Kidney epithelial cell (primary cell): ENCODE results near the gene NALCN. TPM values are rescaled to one million over a fixed set of nuclear protein-coding genes. Genes with fewer than 3 reads are reported as not detected.
A peak's percentile ranks its signal among the peaks of the same experiment; 100 is the strongest.

ENCODE experiments used
- DNase-seq: peaks from one replicate; pipeline ENCODE4 v3.0.0-alpha.2; 2010; ENCODE audit warnings: low read depth
- H3K27me3 ChIP-seq: 2 replicates; pipeline ENCODE4 v1.6.0; 2011; ENCODE audit warnings: low read length; ENCODE audit not compliant: control insufficient read depth, insufficient read depth
- H3K36me3 ChIP-seq: 2 replicates; pipeline ENCODE4 v1.5.1; 2011; ENCODE audit warnings: low read length; ENCODE audit not compliant: control insufficient read depth, insufficient read depth
- H3K4me3 ChIP-seq: 2 replicates; pipeline ENCODE4 v1.5.1; 2011; ENCODE audit warnings: low read depth, mild to moderate bottlenecking, control low read depth, low read length
- CTCF ChIP-seq: IDR thresholded peaks from 2 replicates; pipeline ENCODE4 v1.5.1; 2011; ENCODE audit warnings: mild to moderate bottlenecking, moderate library complexity, low read length, control low read depth, inconsistent platforms; ENCODE audit not compliant: insufficient read depth, poor library complexity, severe bottlenecking
- total RNA-seq: library from RNA; depleted of rRNA; stranded (reverse); fragments of >200 nt; gene quantifications from 2 replicates; pipeline ENCODE4 v1.2.3, GENCODE V29; 2015

Gene NALCN
- total RNA-seq, 1 donor from 2014 or later = 1.8 TPM

- DNase-seq = no peak
- no peak overlapping the region for H3K4me3 ChIP-seq
- H3K36me3 ChIP-seq = no peaks in the 10 kb centered on the region
- TF ChIP-seq CTCF = no peak
- no peaks in the 10 kb centered on the region for H3K27me3 ChIP-seq
Observed at GRCh38 chr13:101424381-101425155, 8.3 kb upstream of the NALCN start.

- no peaks in the 10 kb centered on the region for H3K27me3 ChIP-seq
- DNase-seq = no peak
- no peak for TF ChIP-seq CTCF
- peaks cover 1% of the 10 kb centered on the region for H3K36me3 ChIP-seq
- no peak overlapping the region for H3K4me3 ChIP-seq
Observed at GRCh38 chr13:101423872-101424271, 7.6 kb upstream of the NALCN start.

- no peak for DNase-seq
- Histone ChIP-seq H3K4me3 (no peak overlapping the region), H3K27me3 (peaks cover 4% of the 10 kb centered on the region), H3K36me3 (peaks cover 1% of the 10 kb centered on the region)
- TF ChIP-seq CTCF = no peak
Observed at GRCh38 chr13:101417501-101417900, 1.2 kb upstream of the NALCN start.

GRCh38 chr13:101417043-101417406, 717 bp upstream of the NALCN start:
- no peak for DNase-seq
- TF ChIP-seq CTCF = no peak

GRCh38 chr13:101415358-101416174, 742 bp downstream of the NALCN start:
- no peak for TF ChIP-seq CTCF
- peak overlapping the region; percentile 54 for H3K4me3 ChIP-seq
- H3K36me3 ChIP-seq = peaks cover 1% of the 10 kb centered on the region
- no peak for DNase-seq
- peaks cover 4% of the 10 kb centered on the region for H3K27me3 ChIP-seq

More at GRCh38 chr13:101417043-101417406, 717 bp upstream of the NALCN start:
- H3K27me3 ChIP-seq = peaks cover 4% of the 10 kb centered on the region
- H3K4me3 ChIP-seq = peak overlapping the region; percentile 54
- H3K36me3 ChIP-seq = peaks cover 1% of the 10 kb centered on the region
